NCI-H345 treated with DMSO at 0.1 percent for 48 hours (cell line): ENCODE measurements around the gene MBOAT7.

Experiments
- DNase-seq: peaks from one replicate; lab custom pipeline; 2025; ENCODE audit not compliant: unreplicated experiment; lab: John Stamatoyannopoulos, UW

MBOAT7 gene

GRCh38 chr19:54145541-54146158, 43.7 kb downstream of the MBOAT7 start:
- DNase-seq, result no peak

DNA sequence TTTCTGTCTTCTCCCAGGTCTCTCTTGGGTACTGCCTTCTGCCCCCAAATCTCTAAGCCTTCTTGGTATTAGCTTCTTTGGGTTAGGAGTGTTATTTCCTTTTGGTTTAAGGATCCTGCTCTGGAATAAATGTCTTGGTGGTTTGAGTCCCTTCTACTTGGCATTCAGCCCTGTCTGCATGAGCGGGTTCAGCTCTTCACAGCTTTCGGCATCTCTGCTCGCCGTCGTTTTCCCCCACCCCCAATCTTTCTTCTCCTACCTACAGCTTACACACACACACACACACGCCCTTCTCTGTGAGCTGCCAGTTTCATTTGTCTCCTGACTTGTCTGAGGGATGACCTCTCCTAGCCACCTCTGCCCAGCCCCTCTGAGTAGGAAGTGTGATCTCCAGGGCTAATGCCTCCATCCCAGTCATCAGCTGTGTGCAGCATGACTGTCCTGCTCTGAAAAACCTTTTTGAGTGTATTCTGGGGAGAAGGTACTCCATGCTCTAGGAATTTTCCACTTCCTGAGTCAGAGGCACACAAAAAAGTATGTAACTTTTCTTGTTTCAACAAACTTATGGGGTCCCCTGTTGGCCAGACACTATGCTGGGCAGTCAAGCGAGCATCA, 47.1 kb downstream of the MBOAT7 start:
- DNase-seq, result no peak

DNA sequence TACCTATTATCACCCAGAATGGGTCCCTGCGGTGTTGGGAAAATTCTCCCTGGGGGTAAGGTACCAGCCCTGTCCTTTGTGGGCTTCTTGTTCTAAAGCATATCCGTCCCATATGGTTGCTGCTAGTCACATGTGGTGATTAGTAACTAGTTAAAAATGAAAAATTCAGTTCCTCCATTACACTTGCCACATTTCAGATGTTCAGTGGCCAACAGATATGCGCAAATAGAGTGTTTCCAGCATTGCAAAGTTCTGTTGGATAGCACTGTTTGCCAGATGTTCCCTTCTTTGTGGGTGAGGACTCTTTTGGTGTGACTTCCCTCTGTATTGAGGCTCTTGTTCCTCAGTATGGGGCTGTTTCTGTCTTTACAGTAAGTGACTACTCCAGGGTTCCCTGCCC, 48.0 kb downstream of the MBOAT7 start:
- DNase-seq, result no peak

GRCh38 chr19:54138489-54139256, 50.7 kb downstream of the MBOAT7 start:
- DNase-seq, result no peak

DNA sequence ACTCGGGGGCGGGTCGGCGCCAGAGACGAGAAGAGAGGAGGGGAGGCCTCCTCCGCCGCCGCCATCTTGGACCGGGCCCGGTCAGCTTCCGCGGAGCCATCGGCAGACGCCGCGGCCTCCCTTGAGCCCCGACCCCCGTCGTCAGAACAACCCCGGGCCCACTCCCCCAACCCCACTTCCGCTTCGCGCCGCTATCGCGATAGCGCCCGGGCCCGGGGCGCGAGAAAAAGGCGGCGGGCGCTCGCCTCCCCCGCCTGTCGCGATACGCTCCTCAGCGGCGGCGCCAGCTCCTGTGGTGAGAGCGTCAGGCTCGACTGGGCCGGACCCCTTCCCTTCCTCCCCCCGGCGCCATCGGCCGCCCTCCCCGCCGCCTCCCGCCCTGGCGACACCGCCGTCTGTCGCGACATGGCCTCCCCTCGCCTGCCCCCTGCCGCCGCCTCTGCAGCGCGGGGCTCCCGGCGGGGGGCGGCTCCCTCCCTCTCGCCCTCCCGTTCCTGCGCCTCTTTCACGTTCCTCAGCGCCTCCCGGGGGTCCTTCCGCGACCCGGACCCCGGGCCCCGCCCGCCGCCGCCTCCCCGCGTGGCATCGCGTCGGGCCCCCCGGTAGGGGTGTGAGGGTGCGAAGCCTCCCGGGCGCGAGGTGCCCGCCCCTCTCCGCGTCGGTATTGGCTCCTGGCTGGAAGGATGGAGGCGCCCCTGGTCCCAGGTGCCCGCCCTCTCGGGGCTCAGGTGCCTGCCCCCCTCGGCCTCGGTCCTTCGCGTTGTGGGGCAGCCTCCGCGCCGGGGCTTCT, 51.5 kb downstream of the MBOAT7 start, which contains the start of gene CNOT3:
TSS of gene CNOT3 (plus strand) at position 64 of the 790 bp plus-strand sequence. CDS start 5,217 bp downstream, outside the sequence.
- DNase-seq, result no peak

GRCh38 chr19:54136864-54137698, 52.3 kb downstream of the MBOAT7 start:
- DNase-seq, result peak; percentile 100

DNA sequence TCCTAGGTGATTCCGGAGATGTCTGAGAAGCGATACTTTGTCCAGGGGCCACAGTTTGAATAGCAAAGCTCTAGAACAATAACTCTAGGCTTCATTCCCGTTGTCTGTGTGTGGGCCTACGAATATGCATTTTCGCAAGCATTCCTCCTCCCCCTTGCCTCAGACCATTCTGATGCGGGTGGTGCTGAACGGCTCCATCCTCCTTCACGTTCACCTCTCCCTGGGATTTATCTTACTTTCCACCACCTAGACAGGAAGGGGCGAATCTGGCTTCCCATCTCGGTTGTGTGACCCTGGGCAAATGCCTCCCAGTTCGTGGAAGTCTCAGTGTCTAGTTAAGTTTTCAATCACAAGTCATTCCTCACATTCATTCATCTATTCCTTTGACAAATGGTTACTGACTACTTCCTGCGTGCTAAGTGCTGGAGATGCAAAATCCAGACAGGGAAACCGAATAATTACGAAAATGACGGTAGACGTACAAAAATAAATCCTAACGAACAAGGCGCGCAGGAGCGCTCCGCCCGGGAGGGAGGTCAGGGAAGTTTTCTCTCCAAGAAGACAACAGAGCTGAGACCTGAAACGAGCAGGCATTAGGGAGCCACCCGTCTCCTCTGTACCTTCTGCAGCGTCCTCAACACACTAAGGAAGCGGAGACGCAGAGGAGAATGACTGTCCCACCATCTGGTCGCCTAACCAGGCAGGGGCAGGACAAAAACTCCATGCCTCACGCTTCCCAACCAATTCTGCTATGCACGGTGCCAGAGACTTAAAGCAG, 53.1 kb downstream of the MBOAT7 start:
- no peak for DNase-seq

DNA sequence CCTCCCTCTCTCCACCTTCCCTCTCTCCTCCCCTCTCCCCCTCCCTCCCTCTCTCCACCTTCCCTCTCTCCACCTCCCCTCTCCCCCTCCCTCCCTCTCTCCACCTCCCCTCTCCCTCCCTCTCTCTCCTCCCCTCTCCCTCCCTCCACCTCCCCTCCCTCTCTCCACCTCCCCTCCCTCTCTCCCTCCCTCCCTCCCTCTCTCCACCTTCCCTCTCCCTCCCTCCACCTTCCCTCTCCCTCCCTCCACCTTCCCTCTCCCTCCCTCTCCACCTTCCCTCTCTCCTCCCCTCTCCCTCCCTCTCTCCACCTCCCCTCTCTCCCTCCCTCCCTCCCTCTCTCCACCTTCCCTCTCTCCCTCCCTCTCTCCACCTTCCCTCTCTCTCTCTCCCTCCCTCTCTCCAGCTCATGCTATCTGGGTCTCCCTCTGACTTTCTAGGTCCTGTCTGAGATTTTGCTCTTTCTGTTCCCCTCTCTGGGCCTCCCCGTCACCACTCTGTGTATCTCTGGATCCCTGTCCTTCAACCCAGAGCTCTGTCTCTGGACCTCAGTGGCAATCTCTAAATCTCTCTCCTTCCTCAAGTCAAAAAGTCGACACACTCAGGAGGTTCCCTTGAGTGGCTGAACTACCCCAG, 55.3 kb downstream of the MBOAT7 start:
- DNase-seq, result no peak

DNA sequence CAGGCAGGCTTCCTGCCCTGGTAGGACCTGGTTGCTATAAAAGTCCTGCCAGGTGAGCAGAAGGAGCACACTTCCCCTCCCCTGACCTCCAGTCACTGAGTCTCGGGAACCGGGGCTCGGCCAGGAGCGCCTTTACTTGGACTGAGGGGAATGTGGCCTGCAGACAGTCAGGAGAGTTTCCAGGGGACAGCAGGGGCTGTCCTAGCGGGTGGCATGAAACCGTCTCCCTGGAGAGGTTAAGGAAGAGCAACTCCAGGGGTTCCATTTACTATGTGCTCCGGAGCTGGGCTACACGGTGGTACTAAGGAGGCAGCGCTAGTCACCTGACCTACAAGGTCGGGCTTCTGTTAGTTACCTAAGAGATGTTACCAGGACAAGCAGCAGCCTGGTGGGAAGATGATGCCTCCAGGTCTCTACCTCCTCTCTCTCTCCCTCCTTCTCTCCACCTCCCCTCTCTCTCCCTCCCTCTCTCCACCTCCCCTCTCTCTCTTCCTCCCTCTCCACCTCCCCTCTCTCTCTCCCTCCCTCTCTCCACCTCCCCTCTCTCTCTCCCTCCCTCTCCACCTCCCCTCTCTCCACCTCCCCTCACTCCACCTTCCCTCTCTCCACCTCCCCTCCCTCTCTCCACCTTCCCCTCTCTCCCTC, 55.9 kb downstream of the MBOAT7 start:
- peak; percentile 10 for DNase-seq

- no peak for DNase-seq
Measured at GRCh38 chr19:54129617-54129996, 59.8 kb downstream of the MBOAT7 start.

- DNase-seq, result no peak
Measured at GRCh38 chr19:54128796-54129616, 60.4 kb downstream of the MBOAT7 start.

- no peak for DNase-seq
Measured at GRCh38 chr19:54128441-54128725, 61.0 kb downstream of the MBOAT7 start.

DNA sequence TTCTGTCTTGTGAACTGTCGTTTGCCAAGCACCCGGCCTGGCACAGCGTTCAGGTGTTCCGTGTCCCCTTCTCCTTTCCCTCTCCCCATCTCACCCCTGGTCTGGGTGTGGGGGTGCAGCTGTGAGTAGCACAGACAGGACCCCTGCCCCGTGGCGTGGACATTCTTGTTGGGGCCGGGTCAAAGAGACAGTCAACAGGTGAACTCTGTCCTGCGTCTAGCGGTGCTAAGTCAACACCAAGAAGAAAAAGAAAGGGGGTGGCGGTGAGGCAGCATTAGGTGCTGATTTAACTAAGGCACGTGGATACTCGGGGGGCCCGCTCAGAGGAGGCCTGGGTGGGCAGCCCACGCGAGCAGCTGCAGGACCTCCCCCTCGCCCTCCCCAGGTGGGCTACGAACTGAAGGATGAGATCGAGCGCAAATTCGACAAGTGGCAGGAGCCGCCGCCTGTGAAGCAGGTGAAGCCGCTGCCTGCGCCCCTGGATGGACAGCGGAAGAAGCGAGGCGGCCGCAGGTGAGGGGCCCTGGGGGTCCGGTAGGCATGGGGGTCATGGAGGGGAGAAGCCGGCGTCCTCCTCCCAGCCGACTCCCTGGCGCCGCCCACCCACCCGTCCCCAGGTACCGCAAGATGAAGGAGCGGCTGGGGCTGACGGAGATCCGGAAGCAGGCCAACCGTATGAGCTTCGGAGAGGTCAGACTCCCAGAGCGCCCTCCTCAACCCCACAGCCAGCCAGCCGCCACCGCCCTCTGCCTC, 61.5 kb downstream of the MBOAT7 start:
- DNase-seq, result no peak

- no peak for DNase-seq
Measured at GRCh38 chr19:54125713-54126112, 63.7 kb downstream of the MBOAT7 start.

DNA sequence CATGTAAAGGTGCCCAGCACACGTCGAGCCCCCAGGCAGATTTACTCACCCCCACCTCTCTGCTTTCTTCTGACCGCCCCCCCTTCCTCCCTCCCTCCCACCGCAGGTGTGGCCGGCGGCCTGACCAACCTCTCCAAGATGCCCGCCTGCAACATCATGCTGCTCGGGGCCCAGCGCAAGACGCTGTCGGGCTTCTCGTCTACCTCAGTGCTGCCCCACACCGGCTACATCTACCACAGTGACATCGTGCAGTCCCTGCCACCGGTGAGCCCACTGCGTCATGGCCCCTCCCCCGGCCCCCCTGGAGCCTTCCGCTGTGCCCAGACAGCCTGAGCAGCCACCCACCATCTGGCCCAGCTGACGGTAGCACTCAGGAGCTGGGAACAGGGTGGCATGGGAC, 65.0 kb downstream of the MBOAT7 start:
- DNase-seq, result no peak

DNA sequence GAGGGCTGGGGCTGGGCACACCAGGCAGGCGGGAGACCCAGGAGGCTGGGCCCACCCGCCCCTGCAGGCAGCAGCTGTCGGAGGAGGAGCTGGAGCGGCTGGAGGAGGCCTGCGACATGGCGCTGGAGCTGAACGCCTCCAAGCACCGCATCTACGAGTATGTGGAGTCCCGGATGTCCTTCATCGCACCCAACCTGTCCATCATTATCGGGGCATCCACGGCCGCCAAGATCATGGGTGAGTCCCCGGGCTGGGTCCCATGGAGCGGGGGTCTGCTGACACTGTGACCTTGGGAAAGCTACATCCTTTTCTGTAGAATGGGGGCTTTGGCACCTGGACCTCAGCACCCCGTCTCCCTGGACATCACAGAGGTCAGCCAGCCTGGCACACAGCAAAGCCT, 65.7 kb downstream of the MBOAT7 start:
- no peak for DNase-seq
